H9 (cell line): ENCODE results near the gene XRCC3. TPM values are rescaled to one million over a fixed set of nuclear protein-coding genes. Genes with fewer than 3 reads are reported as not detected.
A peak's percentile ranks its signal among the peaks of the same experiment; 100 is the strongest.

Experiments
- DNase-seq: peaks from one replicate; pipeline ENCODE4 v3.0.0-alpha.2; 2017
- H2AFZ ChIP-seq: one replicate; pipeline ENCODE4 v1.6.1; 2013; ENCODE audit warnings: mild to moderate bottlenecking, low read length, control low read depth, moderate library complexity
- H2AK5ac ChIP-seq: 2 replicates; pipeline ENCODE4 v1.6.1; 2013; ENCODE audit warnings: low read length, control low read depth, mixed read lengths; ENCODE audit not compliant: insufficient read length
- H2BK120ac ChIP-seq: one replicate; pipeline ENCODE4 v1.6.1; 2013; ENCODE audit warnings: low read depth, mild to moderate bottlenecking, low read length, control low read depth, inconsistent platforms; ENCODE audit not compliant: poor library complexity, severe bottlenecking
- H2BK12ac ChIP-seq: 2 replicates; pipeline ENCODE4 v1.6.1; 2013; ENCODE audit warnings: low read length, control low read depth, mixed read lengths, low read depth; ENCODE audit not compliant: insufficient read length
- H2BK15ac ChIP-seq: 2 replicates; pipeline ENCODE4 v1.6.1; 2013; ENCODE audit warnings: low read depth, low read length, control low read depth
- H2BK20ac ChIP-seq: one replicate; pipeline ENCODE4 v1.6.1; 2013; ENCODE audit warnings: low read depth, mild to moderate bottlenecking, low read length, control low read depth, inconsistent platforms; ENCODE audit not compliant: poor library complexity, severe bottlenecking
- H2BK5ac ChIP-seq: 2 replicates; pipeline ENCODE4 v1.6.1; 2013; ENCODE audit warnings: low read length, control low read depth, mixed read lengths; ENCODE audit not compliant: insufficient read length
- H3K14ac ChIP-seq: 2 replicates; pipeline ENCODE4 v1.6.1; 2013; ENCODE audit warnings: low read length, control low read depth; ENCODE audit not compliant: insufficient read depth
- H3K18ac ChIP-seq: 2 replicates; pipeline ENCODE4 v1.6.1; 2013; ENCODE audit warnings: low read depth, mild to moderate bottlenecking, mixed read lengths, low read length, control low read depth; ENCODE audit not compliant: insufficient read length
- H3K23ac ChIP-seq: 2 replicates; pipeline ENCODE4 v1.6.1; 2013; ENCODE audit warnings: low read length, control low read depth, mixed read lengths, low read depth; ENCODE audit not compliant: insufficient read length
- H3K23me2 ChIP-seq: 2 replicates; pipeline ENCODE4 v1.6.1; 2013; ENCODE audit warnings: low read depth, mild to moderate bottlenecking, mixed read lengths, low read length, control low read depth; ENCODE audit not compliant: insufficient read length, poor library complexity, severe bottlenecking
- H3K27ac ChIP-seq: 2 replicates; pipeline ENCODE4 v1.5.1; 2013; ENCODE audit warnings: low read length, control low read depth, mixed read lengths, low read depth; ENCODE audit not compliant: insufficient read length
- H3K27me3 ChIP-seq: 2 replicates; pipeline ENCODE4 v1.6.1; 2013; ENCODE audit warnings: low read length, control low read depth, inconsistent platforms; ENCODE audit not compliant: insufficient read depth
- H3K4ac ChIP-seq: 2 replicates; pipeline ENCODE4 v1.6.1; 2013; ENCODE audit warnings: low read depth, mild to moderate bottlenecking, control low read depth, inconsistent platforms, low read length, moderate library complexity
- H3K4me1 ChIP-seq: 2 replicates; pipeline ENCODE4 v1.6.1; 2013; ENCODE audit warnings: low read length, control low read depth, inconsistent platforms; ENCODE audit not compliant: insufficient read depth
- H3K4me2 ChIP-seq: 2 replicates; pipeline ENCODE4 v1.6.1; 2013; ENCODE audit warnings: low read length, control low read depth, mixed read lengths; ENCODE audit not compliant: insufficient read length, insufficient read depth
- H3K56ac ChIP-seq: 2 replicates; pipeline ENCODE4 v1.6.1; 2013; ENCODE audit warnings: low read depth, mild to moderate bottlenecking, mixed read lengths, low read length, control low read depth; ENCODE audit not compliant: insufficient read length
- H3K79me1 ChIP-seq: 2 replicates; pipeline ENCODE4 v1.6.1; 2013; ENCODE audit warnings: low read depth, mild to moderate bottlenecking, moderate library complexity, low read length, control low read depth, inconsistent platforms; ENCODE audit not compliant: insufficient read depth, poor library complexity, severe bottlenecking
- H3K79me2 ChIP-seq: 2 replicates; pipeline ENCODE4 v1.6.1; 2013; ENCODE audit warnings: low read length, control low read depth, inconsistent platforms; ENCODE audit not compliant: insufficient read depth
- H3K9ac ChIP-seq: 2 replicates; pipeline ENCODE4 v1.6.1; 2013; ENCODE audit warnings: low read length, control low read depth, mixed read lengths; ENCODE audit not compliant: insufficient read length; ENCODE audit errors: extremely low read depth
- H3K9me3 ChIP-seq: one replicate; pipeline ENCODE4 v1.6.1; 2013; ENCODE audit warnings: low read depth, low read length, inconsistent platforms; ENCODE audit not compliant: control insufficient read depth
- H3T11ph ChIP-seq: one replicate; pipeline ENCODE4 v1.6.1; 2013; ENCODE audit warnings: mild to moderate bottlenecking, low read length, control low read depth, inconsistent platforms
- H4K20me1 ChIP-seq: one replicate; pipeline ENCODE4 v1.6.1; 2013; ENCODE audit not compliant: control insufficient read depth, insufficient read length, insufficient read depth
- H4K5ac ChIP-seq: 2 replicates; pipeline ENCODE4 v1.6.1; 2013; ENCODE audit warnings: low read depth, mild to moderate bottlenecking, mixed read lengths, low read length, control low read depth; ENCODE audit not compliant: insufficient read length
- H4K8ac ChIP-seq: replicated peaks from 2 replicates; pipeline ENCODE4 v1.6.1; 2013; ENCODE audit warnings: low read length, control low read depth, mixed read lengths, low read depth; ENCODE audit not compliant: insufficient read length
- H4K91ac ChIP-seq: 2 replicates; pipeline ENCODE4 v1.6.1; 2013; ENCODE audit warnings: low read depth, mild to moderate bottlenecking, moderate library complexity, mixed read lengths, low read length, control low read depth; ENCODE audit not compliant: insufficient read length
- H3K27ac Mint-ChIP-seq, 3 experiments: 2 replicates in 2 of 3; 3 replicates in 1 of 3; pipeline ENCODE4 v1.8.0; 2020 to 2021; ENCODE audit warnings: mixed read lengths in 3 of 3, mild to moderate bottlenecking in 1 of 3, moderate library complexity in 1 of 3
- H3K27me3 Mint-ChIP-seq: 2 replicates; pipeline ENCODE4 v1.8.0; 2021; ENCODE audit warnings: low read depth, mild to moderate bottlenecking, moderate library complexity, mixed read lengths
- H3K36me3 Mint-ChIP-seq, 3 experiments: 2 replicates in 2 of 3; 3 replicates in 1 of 3; pipeline ENCODE4 v1.8.0; 2020 to 2021; ENCODE audit warnings: low read depth in 3 of 3, mixed read lengths in 3 of 3; ENCODE audit not compliant: insufficient read depth in 1 of 3
- H3K4me1 Mint-ChIP-seq, 2 experiments: 2 replicates each; pipeline ENCODE4 v1.8.0; 2020; ENCODE audit warnings: mixed read lengths in 2 of 2
- H3K4me3 Mint-ChIP-seq, 2 experiments: 2 replicates in 1 of 2; 3 replicates in 1 of 2; pipeline ENCODE4 v1.8.0; 2020 to 2021; ENCODE audit warnings: mild to moderate bottlenecking in 2 of 2, mixed read lengths in 2 of 2, moderate library complexity in 1 of 2
- H3K9me3 Mint-ChIP-seq, 2 experiments: 2 replicates in 1 of 2; 3 replicates in 1 of 2; pipeline ENCODE4 v1.8.0; 2020; ENCODE audit warnings: mild to moderate bottlenecking in 2 of 2, mixed read lengths in 2 of 2, moderate library complexity in 1 of 2
- CTCF ChIP-seq: fragments of 200-600 bp; sonication (generic); conservative IDR thresholded peaks from 3 replicates; pipeline ENCODE4 v1.8.0; 2021; ENCODE audit warnings: antibody characterized with exemption, mild to moderate bottlenecking
- WGBS: extraction: QIAGEN DNeasy Blood & Tissue Kit; methylation state at CpG from one replicate; pipeline ENCODE4 v1.1.7; 2013; ENCODE audit warnings: missing lambda C conversion rate, low lambda C conversion rate, mixed read lengths; ENCODE audit not compliant: insufficient read length; ENCODE audit errors: extremely low coverage; 5-methylcytosine and 5-hydroxymethylcytosine counted together
- total RNA-seq: library from RNA; stranded (reverse); gene quantifications from 2 replicates; pipeline ENCODE4 v1.2.1, GENCODE V29; 2021

XRCC3 gene
- total RNA-seq, 1 experiment from 2014 or later = 45.3 TPM

DNA sequence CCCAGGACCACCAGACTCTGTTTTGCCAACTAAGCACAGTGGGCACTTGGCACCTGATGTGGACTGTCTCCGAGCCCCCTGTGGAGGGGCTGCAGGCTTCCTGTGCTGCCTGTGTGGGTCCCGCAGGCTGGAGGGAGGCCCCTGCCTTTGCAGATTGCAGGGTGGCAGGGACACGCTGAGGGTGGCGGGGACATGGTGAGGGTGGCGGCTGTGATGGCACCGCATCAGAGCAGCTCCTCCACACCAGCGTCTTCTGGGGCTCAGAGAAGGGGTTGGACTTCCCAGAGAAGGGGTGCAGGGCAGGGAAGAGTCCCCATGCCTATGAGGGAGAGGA, 8.5 kb upstream of the XRCC3 start:
- TF ChIP-seq CTCF = no peak
- H3K27ac ChIP-seq = no peak overlapping the region
- H3K27ac Mint-ChIP-seq = peak overlapping the region in 1 of 3 experiments; percentile 81; a peak in 1 of 7 replicates

More for the DNA sequence above, 8.5 kb upstream of the XRCC3 start:
- H2BK20ac ChIP-seq = no peak overlapping the region
- DNase-seq = no peak
- no peak overlapping the region for H3K4ac ChIP-seq
- no peak overlapping the region for H4K91ac ChIP-seq
- H3K9ac ChIP-seq = no peak overlapping the region
- H3T11ph ChIP-seq = no peak overlapping the region
- H3K56ac ChIP-seq = no peak overlapping the region
- H3K4me1 ChIP-seq = no peaks in the 10 kb centered on the region; the same call in 1 of the 2 replicates
- no peaks in the 10 kb centered on the region for H3K23me2 ChIP-seq
- no peaks in the 10 kb centered on the region for H3K27me3 ChIP-seq
- no CpG with 5 or more reads among the region's 7 CpGs for WGBS
- no peak overlapping the region for H2BK120ac ChIP-seq
- Mint-ChIP-seq H3K9me3 (no peaks in the 10 kb centered on the region), H3K4me1 (peaks cover 0 to 6% of the 10 kb centered on the region in 2 experiments; a peak in 2 of 4 replicates), H3K27me3 (no peaks in the 10 kb centered on the region), H3K4me3 (no peak overlapping the region), H3K36me3 (peaks cover 0 to 5% (median 3%) of the 10 kb centered on the region in 3 experiments; a peak in 5 of 7 replicates)
- H3K79me2 ChIP-seq = no peaks in the 10 kb centered on the region; the same call in 1 of the 2 replicates
- H2AFZ ChIP-seq = no peak overlapping the region
- no peak overlapping the region for H3K18ac ChIP-seq
- peaks cover 8% of the 10 kb centered on the region for H3K79me1 ChIP-seq
- H3K9me3 ChIP-seq = no peaks in the 10 kb centered on the region
- no peak overlapping the region for H2BK12ac ChIP-seq
- no peak overlapping the region for H2AK5ac ChIP-seq
- H4K20me1 ChIP-seq = no peaks in the 10 kb centered on the region
- H4K5ac ChIP-seq = no peak overlapping the region
- no peak overlapping the region for H4K8ac ChIP-seq
- no peak overlapping the region for H2BK5ac ChIP-seq
- H3K14ac ChIP-seq = no peak overlapping the region
- no peak overlapping the region for H3K4me2 ChIP-seq
- H2BK15ac ChIP-seq = no peak overlapping the region
- no peak overlapping the region for H3K23ac ChIP-seq
